ENCODE data around the gene BCR.

The BCR gene

GRCh38 chr22:23232094-23232905, 52.0 kb downstream of the BCR start:
- H3F3A ChIP-seq (ENCODE audit: control insufficient read depth, insufficient read depth): no peaks in the 10 kb centered on the region
- H3K4me1 ChIP-seq (ENCODE audit: control insufficient read depth, low read length): peaks cover 4% of the 10 kb centered on the region; the same call in 1 of the 2 replicates
- H3K4me2 ChIP-seq (ENCODE audit: low read length): no peak overlapping the region
- no peaks in the 10 kb centered on the region for H3K9me3 ChIP-seq (ENCODE audit: control insufficient read depth, insufficient read depth, low read length)
- TF ChIP-seq CTCF (IDR thresholded peaks at IDR 0.05; ENCODE audit: low read depth, low read length, poor library complexity, severe bottlenecking) (no peak), EZH2phosphoT487 (IDR thresholded peaks at IDR 0.05; ENCODE audit: borderline replicate concordance, low read length) (no peak)
- no peaks in the 10 kb centered on the region for H3K9me2 ChIP-seq (replicated peaks; ENCODE audit: control insufficient read depth, low read length)
- H3K4me3 ChIP-seq (ENCODE audit: low read length): no peak overlapping the region
- peaks cover 98% of the 10 kb centered on the region for H3K79me2 ChIP-seq (ENCODE audit: control insufficient read depth, low read length)
- peaks cover 9% of the 10 kb centered on the region for H3K36me3 ChIP-seq (ENCODE audit: control insufficient read depth, low read length)
- H4K20me1 ChIP-seq (ENCODE audit: control insufficient read depth, insufficient read depth, low read depth, low read length): no peaks in the 10 kb centered on the region
- no peaks in the 10 kb centered on the region for H3K27me3 ChIP-seq (ENCODE audit: control insufficient read depth, low read length)
- H3K27ac ChIP-seq (ENCODE audit: low read depth, low read length): no peak overlapping the region

GRCh38 chr22:23233084-23233531, 52.8 kb downstream of the BCR start:
- H3K9me3 ChIP-seq (ENCODE audit: control insufficient read depth, insufficient read depth, low read length): no peaks in the 10 kb centered on the region
- H3K27ac ChIP-seq (ENCODE audit: low read depth, low read length): no peak overlapping the region
- H3K79me2 ChIP-seq (ENCODE audit: control insufficient read depth, low read length): peaks cover 98% of the 10 kb centered on the region
- no peaks in the 10 kb centered on the region for H3F3A ChIP-seq (ENCODE audit: control insufficient read depth, insufficient read depth)
- H3K27me3 ChIP-seq (ENCODE audit: control insufficient read depth, low read length): no peaks in the 10 kb centered on the region
- H3K4me1 ChIP-seq (ENCODE audit: control insufficient read depth, low read length): no peaks in the 10 kb centered on the region
- no peaks in the 10 kb centered on the region for H3K9me2 ChIP-seq (replicated peaks; ENCODE audit: control insufficient read depth, low read length)
- H3K4me2 ChIP-seq (ENCODE audit: low read length): no peak overlapping the region
- TF ChIP-seq CTCF (IDR thresholded peaks at IDR 0.05; ENCODE audit: low read depth, low read length, poor library complexity, severe bottlenecking) (no peak), EZH2phosphoT487 (IDR thresholded peaks at IDR 0.05; ENCODE audit: borderline replicate concordance, low read length) (no peak)
- no peaks in the 10 kb centered on the region for H4K20me1 ChIP-seq (ENCODE audit: control insufficient read depth, insufficient read depth, low read depth, low read length)
- peaks cover 9% of the 10 kb centered on the region for H3K36me3 ChIP-seq (ENCODE audit: control insufficient read depth, low read length)
- no peak overlapping the region for H3K4me3 ChIP-seq (ENCODE audit: low read length)

- H3K36me3 ChIP-seq (ENCODE audit: control insufficient read depth, low read length): peaks cover 9% of the 10 kb centered on the region
- no peaks in the 10 kb centered on the region for H3F3A ChIP-seq (ENCODE audit: control insufficient read depth, insufficient read depth)
- no peaks in the 10 kb centered on the region for H3K4me1 ChIP-seq (ENCODE audit: control insufficient read depth, low read length)
- TF ChIP-seq EZH2phosphoT487 (IDR thresholded peaks at IDR 0.05; ENCODE audit: borderline replicate concordance, low read length): no peak
- no peak for TF ChIP-seq CTCF (IDR thresholded peaks at IDR 0.05; ENCODE audit: low read depth, low read length, poor library complexity, severe bottlenecking)
- H3K9me3 ChIP-seq (ENCODE audit: control insufficient read depth, insufficient read depth, low read length): no peaks in the 10 kb centered on the region
- no peaks in the 10 kb centered on the region for H3K9me2 ChIP-seq (replicated peaks; ENCODE audit: control insufficient read depth, low read length)
- no peak overlapping the region for H3K4me2 ChIP-seq (ENCODE audit: low read length)
- H3K27me3 ChIP-seq (ENCODE audit: control insufficient read depth, low read length): no peaks in the 10 kb centered on the region
- no peaks in the 10 kb centered on the region for H4K20me1 ChIP-seq (ENCODE audit: control insufficient read depth, insufficient read depth, low read depth, low read length)
- peaks cover 98% of the 10 kb centered on the region for H3K79me2 ChIP-seq (ENCODE audit: control insufficient read depth, low read length)
- no peak overlapping the region for H3K27ac ChIP-seq (ENCODE audit: low read depth, low read length)
- H3K4me3 ChIP-seq (ENCODE audit: low read length): no peak overlapping the region
Measured at GRCh38 chr22:23233752-23234408, 53.6 kb downstream of the BCR start.

Measured in DOHH2 (cell line).